ENCODE results near the gene ANAPC10.
"Not testable (repeated sequence)": the region's sequence is repeated elsewhere in the genome, so short reads cannot be mapped to it uniquely, and the experiment has no call there.

The ANAPC10 gene

DNA sequence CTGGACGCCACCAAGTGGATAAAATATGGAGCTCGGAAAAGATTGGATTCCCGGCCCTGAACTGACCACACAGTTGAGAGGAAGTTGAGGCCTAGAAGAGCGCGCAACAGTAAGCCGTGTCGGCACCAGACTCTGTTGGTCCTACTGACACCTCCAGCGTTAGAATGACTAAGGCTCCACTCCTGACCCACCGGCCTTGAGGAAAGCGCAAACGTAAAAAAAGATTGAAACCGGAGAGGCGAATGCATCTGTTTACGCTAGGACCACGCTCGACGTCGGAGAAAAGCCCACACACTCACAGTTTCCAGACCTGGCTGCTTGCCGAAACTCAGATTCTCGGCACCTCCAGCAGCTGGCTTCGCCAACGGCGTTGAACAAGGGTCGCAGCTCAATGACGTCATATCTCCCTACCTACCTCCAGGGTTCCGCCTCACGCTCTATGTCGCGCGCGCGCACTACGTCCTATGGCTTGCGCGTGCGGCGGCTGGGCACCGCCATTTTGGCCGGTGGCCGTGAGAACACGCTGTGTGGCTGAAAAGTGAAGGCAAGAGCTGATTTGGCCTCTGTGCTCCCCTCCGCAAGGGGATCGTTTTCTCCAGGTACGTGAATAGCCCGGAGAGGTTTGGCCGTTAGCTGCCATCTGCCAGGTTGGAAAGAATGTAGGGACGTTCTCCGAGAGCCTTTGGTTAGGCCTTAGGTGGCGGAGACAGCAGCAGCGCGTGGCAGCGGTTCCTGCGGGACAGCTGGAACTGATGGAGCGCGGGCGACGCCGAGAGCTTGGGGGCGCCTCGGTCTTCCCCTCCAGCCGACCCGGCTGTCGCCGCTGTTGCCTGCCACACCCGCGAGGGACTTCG is at the start of gene ANAPC10, which contains the start of gene ABCE1:
TSS of gene ANAPC10 (minus strand) at position 376 of the 854 bp plus-strand sequence. CDS start 2,097 bp downstream, outside the sequence.
TSS of gene ABCE1 (plus strand) at position 491 of the 854 bp plus-strand sequence. CDS start 6,102 bp downstream, outside the sequence.
- TF ChIP-seq ZFP30 (CRISPR knock-in tag; IDR thresholded peaks at IDR 0.05) (peak; percentile 66; the same call in 1 of the 2 replicates), ARNTL (CRISPR knock-in tag; IDR thresholded peaks at IDR 0.05; ENCODE audit: borderline replicate concordance, low read depth) (no peak), GLIS3 (CRISPR knock-in tag; IDR thresholded peaks at IDR 0.05) (no peak), OSR1 (CRISPR knock-in tag; IDR thresholded peaks at IDR 0.05) (no peak), BACH2 (CRISPR knock-in tag; IDR thresholded peaks at IDR 0.05; ENCODE audit: borderline replicate concordance) (peak; percentile 90), CSDC2 (CRISPR knock-in tag; IDR thresholded peaks at IDR 0.05) (peak; percentile 95), SNAI2 (CRISPR knock-in tag; IDR thresholded peaks at IDR 0.05) (peak; percentile 87; the same call in 1 of the 2 replicates), TSHZ2 (CRISPR knock-in tag; IDR thresholded peaks at IDR 0.05) (peak; percentile 79; the same call in 1 of the 2 replicates), ZFP3 (CRISPR knock-in tag; IDR thresholded peaks at IDR 0.05) (peak; percentile 77; the same call in 1 of the 2 replicates), CREB5 (CRISPR knock-in tag; IDR thresholded peaks at IDR 0.05; ENCODE audit: low read depth) (peak; percentile 93), ISL1 (CRISPR knock-in tag; IDR thresholded peaks at IDR 0.05) (no peak), PPARA (CRISPR knock-in tag; IDR thresholded peaks at IDR 0.05; ENCODE audit: borderline replicate concordance) (no peak; the same call in 1 of the 2 replicates), ZNF565 (CRISPR knock-in tag; conservative IDR thresholded peaks at IDR 0.05; ENCODE audit: low read depth) (peak; percentile 96), ZNF70 (CRISPR knock-in tag; IDR thresholded peaks at IDR 0.05) (peak; percentile 44; the same call in 1 of the 2 replicates), ZNF8 (CRISPR knock-in tag; IDR thresholded peaks at IDR 0.05) (0 out of 2 replicates have a peak, but pooled peaks have one; percentile 37), TCF4 (CRISPR knock-in tag; IDR thresholded peaks at IDR 0.05; ENCODE audit: borderline replicate concordance) (peak; percentile 43; the same call in 1 of the 2 replicates)
- ATAC-seq = peak; percentile 94

GRCh38 chr4:145136219-145136618 is 38.2 kb upstream of the ANAPC10 start:
- ATAC-seq = not testable (repeated sequence)

- TF ChIP-seq ZNF70 (CRISPR knock-in tag; IDR thresholded peaks at IDR 0.05) (no peak), SNAI2 (CRISPR knock-in tag; IDR thresholded peaks at IDR 0.05) (no peak), ISL1 (CRISPR knock-in tag; IDR thresholded peaks at IDR 0.05) (no peak), ZNF565 (CRISPR knock-in tag; conservative IDR thresholded peaks at IDR 0.05; ENCODE audit: low read depth) (no peak), TCF4 (CRISPR knock-in tag; IDR thresholded peaks at IDR 0.05; ENCODE audit: borderline replicate concordance) (no peak), OSR1 (CRISPR knock-in tag; IDR thresholded peaks at IDR 0.05) (no peak), ZNF8 (CRISPR knock-in tag; IDR thresholded peaks at IDR 0.05) (no peak), ZC3H10 (CRISPR knock-in tag; IDR thresholded peaks at IDR 0.05) (no peak), PPARA (CRISPR knock-in tag; IDR thresholded peaks at IDR 0.05; ENCODE audit: borderline replicate concordance) (no peak), ZFP3 (CRISPR knock-in tag; IDR thresholded peaks at IDR 0.05) (no peak), BACH2 (CRISPR knock-in tag; IDR thresholded peaks at IDR 0.05; ENCODE audit: borderline replicate concordance) (no peak), ESRRG (CRISPR knock-in tag; IDR thresholded peaks at IDR 0.05) (no peak), CREB5 (CRISPR knock-in tag; IDR thresholded peaks at IDR 0.05; ENCODE audit: low read depth) (no peak)
- TF ChIP-seq, protein P1, sequence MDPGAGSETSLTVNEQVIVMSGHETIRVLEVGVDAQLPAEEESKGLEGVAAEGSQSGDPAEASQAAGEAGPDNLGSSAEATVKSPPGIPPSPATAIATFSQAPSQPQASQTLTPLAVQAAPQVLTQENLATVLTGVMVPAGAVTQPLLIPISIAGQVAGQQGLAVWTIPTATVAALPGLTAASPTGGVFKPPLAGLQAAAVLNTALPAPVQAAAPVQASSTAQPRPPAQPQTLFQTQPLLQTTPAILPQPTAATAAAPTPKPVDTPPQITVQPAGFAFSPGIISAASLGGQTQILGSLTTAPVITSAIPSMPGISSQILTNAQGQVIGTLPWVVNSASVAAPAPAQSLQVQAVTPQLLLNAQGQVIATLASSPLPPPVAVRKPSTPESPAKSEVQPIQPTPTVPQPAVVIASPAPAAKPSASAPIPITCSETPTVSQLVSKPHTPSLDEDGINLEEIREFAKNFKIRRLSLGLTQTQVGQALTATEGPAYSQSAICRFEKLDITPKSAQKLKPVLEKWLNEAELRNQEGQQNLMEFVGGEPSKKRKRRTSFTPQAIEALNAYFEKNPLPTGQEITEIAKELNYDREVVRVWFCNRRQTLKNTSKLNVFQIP (CRISPR knock-in tag; IDR thresholded peaks at IDR 0.05; ENCODE audit: borderline replicate concordance, low read depth) = no peak
- ATAC-seq = peak; percentile 3; the same call in 2 of the 3 replicates
These were observed 34.6 kb upstream of the ANAPC10 start for GRCh38 chr4:145132511-145133098.
